Measurements from ENCODE around the gene IL17B. TPM values are rescaled to one million over a fixed set of nuclear protein-coding genes. Genes with fewer than 3 reads are reported as not detected.

Gene IL17B
- total and polyA plus RNA-seq, 12 donors = 1.5 to 20.1 (median 2.9) TPM; not detected in 1

GRCh38 chr5:149363936-149364335 is 15.2 kb downstream of the IL17B start:
- H3K4me3 ChIP-seq = no peak overlapping the region
- no peaks in the 10 kb centered on the region for H3K27me3 ChIP-seq
- H3K36me3 ChIP-seq (replicated peaks in 1 of 2) = no peaks in the 10 kb centered on the region
- H3K4me1 ChIP-seq (replicated peaks in 1 of 2) = no peaks in the 10 kb centered on the region
- 86 to 96% (median 93%) methylated on average over 4 to 9 of the region's 9 CpGs for WGBS, 4 donors
- no peak for TF ChIP-seq CTCF (IDR thresholded peaks at IDR 0.05)
- no peak for TF ChIP-seq POLR2A (IDR thresholded peaks at IDR 0.05)
- intact Hi-C loops (cut with DNase I) = no loop called here
- DNase-seq = peak in 1 of 7 donors; percentile 37
- no peak overlapping the region for H3K27ac ChIP-seq
- H3K9me3 ChIP-seq (replicated peaks in 1 of 3) = no peaks in the 10 kb centered on the region

GRCh38 chr5:149363358-149363757 is 15.7 kb downstream of the IL17B start:
- peaks cover 3% of the 10 kb centered on the region in 2 donors for H3K4me1 ChIP-seq (replicated peaks in 1 of 2)
- H3K27me3 ChIP-seq = no peaks in the 10 kb centered on the region
- H3K36me3 ChIP-seq (replicated peaks in 1 of 2) = no peaks in the 10 kb centered on the region
- H3K9me3 ChIP-seq (replicated peaks in 1 of 3) = no peaks in the 10 kb centered on the region
- DNase-seq = no peak
- H3K27ac ChIP-seq = no peak overlapping the region
- TF ChIP-seq POLR2A (IDR thresholded peaks at IDR 0.05) (no peak), CTCF (IDR thresholded peaks at IDR 0.05) (no peak)
- intact Hi-C loops (cut with DNase I) = no loop called here
- H3K4me3 ChIP-seq = no peak overlapping the region

GRCh38 chr5:149362541-149362940 is 16.6 kb downstream of the IL17B start:
- Histone ChIP-seq H3K36me3 (replicated peaks in 1 of 2) (no peaks in the 10 kb centered on the region), H3K27ac (no peak overlapping the region), H3K4me3 (no peak overlapping the region), H3K9me3 (replicated peaks in 1 of 3) (no peaks in the 10 kb centered on the region), H3K27me3 (no peaks in the 10 kb centered on the region), H3K4me1 (replicated peaks in 1 of 2) (peaks cover 5 to 7% of the 10 kb centered on the region in 2 donors)
- 84 to 93% (median 90%) methylated on average over 9 to 12 of the region's 12 CpGs for WGBS, 4 donors
- intact Hi-C loops (cut with DNase I) = no loop called here
- DNase-seq = no peak
- TF ChIP-seq CTCF (IDR thresholded peaks at IDR 0.05) (no peak), POLR2A (IDR thresholded peaks at IDR 0.05) (no peak)

GRCh38 chr5:149360272-149360671 is 18.8 kb downstream of the IL17B start:
- 76 to 88% (median 77%) methylated on average over 1 of the region's 1 CpG for WGBS, 4 donors

More at GRCh38 chr5:149360272-149360671, 18.8 kb downstream of the IL17B start:
- H3K4me3 ChIP-seq = no peak overlapping the region
- H3K27me3 ChIP-seq = no peaks in the 10 kb centered on the region
- no peaks in the 10 kb centered on the region for H3K36me3 ChIP-seq (replicated peaks in 1 of 2)
- intact Hi-C loops (cut with DNase I) = no loop called here
- TF ChIP-seq POLR2A (IDR thresholded peaks at IDR 0.05) (no peak), CTCF (IDR thresholded peaks at IDR 0.05) (no peak)
- H3K27ac ChIP-seq = no peak overlapping the region
- no peaks in the 10 kb centered on the region for H3K9me3 ChIP-seq (replicated peaks in 1 of 3)
- H3K4me1 ChIP-seq (replicated peaks in 1 of 2) = peaks cover 7 to 10% of the 10 kb centered on the region in 2 donors
- no peak for DNase-seq

Measured in adrenal gland (tissue), 12 donors.